GM18909 (cell line): ENCODE measurements around the gene TRDN.

ENCODE experiments used
- ATAC-seq: cut with Tn5 transposase; IDR thresholded peaks from one replicate; pipeline ENCODE4 v1.9.1; 2021; ENCODE audit warnings: mild to moderate bottlenecking; ENCODE audit not compliant: unreplicated experiment, poor library complexity

Gene TRDN

GRCh38 chr6:123211777-123212545 lies 424.8 kb downstream of the TRDN start:
- ATAC-seq: no peak

GRCh38 chr6:123210645-123211044 lies 426.1 kb downstream of the TRDN start:
- no peak for ATAC-seq

GRCh38 chr6:123207967-123208510 lies 428.7 kb downstream of the TRDN start:
- ATAC-seq: no peak

- no peak for ATAC-seq
These were observed 432.8 kb downstream of the TRDN start for GRCh38 chr6:123203928-123204327.

DNA sequence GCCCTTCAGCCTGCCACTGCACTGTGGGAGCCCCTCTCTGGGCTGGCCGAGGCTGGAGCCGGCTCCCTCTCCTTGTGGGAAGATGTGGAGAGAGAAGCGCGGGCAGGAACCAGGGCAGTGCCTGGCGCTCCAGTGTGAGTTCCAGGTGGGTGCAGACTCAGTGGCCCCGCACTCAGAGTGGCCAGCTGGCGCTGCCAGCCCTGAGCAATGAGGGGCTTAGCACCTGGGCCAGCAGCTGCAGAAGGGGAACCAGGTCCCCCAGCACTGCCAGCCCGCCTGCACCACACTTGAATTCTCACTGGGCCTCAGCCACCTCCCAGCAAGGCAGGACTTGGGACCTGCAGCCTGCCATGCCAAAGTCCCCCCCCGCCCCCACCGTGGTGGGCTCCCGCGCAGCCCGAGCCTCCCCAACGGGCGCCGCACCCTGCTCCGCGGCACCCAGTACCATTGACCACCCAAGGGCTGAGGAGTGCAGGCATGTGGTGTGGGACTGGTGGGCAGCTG lies 434.8 kb downstream of the TRDN start:
- ATAC-seq: no peak

DNA sequence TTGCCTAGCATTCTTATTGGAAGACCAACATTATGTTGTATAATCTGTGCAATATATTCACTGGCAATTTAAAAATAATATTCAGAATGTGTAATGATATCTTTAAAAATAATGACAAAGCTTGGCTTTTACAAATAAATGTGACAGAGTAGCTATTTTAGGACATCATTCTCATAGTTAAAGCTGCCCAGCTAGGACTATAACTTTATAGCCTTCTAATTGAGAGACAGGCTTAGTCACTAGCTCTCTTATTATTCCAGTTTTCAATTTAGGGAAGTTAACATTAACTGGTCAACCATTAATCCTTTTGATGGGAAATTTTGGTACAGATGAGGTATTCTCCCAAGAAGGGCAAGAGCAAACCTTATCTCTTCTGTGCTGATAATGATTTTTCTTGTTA lies 443.5 kb downstream of the TRDN start:
- no peak for ATAC-seq

GRCh38 chr6:123189816-123190215 lies 446.9 kb downstream of the TRDN start:
- ATAC-seq: no peak

DNA sequence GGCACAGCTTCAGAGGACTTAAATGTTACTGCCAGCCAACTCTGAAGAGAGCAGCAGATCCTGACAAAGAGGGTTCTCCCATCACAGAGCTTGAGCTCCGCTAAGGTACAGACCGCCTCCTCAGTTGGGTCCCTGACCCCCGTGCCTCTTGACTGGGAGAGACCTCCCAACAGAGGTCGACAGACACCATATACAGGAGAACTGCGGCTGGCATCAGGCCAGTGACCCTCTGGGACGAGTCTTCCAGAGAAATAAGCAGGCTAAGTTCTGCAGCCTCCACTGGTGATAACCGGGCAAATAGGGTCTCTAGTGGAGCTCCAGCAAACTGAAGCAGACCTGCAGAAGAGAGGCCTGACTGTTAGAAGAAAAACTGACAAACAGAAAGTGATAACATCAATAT lies 453.8 kb downstream of the TRDN start:
- no peak for ATAC-seq

- ATAC-seq: no peak
These were observed 460.0 kb downstream of the TRDN start for GRCh38 chr6:123176706-123177105.

DNA sequence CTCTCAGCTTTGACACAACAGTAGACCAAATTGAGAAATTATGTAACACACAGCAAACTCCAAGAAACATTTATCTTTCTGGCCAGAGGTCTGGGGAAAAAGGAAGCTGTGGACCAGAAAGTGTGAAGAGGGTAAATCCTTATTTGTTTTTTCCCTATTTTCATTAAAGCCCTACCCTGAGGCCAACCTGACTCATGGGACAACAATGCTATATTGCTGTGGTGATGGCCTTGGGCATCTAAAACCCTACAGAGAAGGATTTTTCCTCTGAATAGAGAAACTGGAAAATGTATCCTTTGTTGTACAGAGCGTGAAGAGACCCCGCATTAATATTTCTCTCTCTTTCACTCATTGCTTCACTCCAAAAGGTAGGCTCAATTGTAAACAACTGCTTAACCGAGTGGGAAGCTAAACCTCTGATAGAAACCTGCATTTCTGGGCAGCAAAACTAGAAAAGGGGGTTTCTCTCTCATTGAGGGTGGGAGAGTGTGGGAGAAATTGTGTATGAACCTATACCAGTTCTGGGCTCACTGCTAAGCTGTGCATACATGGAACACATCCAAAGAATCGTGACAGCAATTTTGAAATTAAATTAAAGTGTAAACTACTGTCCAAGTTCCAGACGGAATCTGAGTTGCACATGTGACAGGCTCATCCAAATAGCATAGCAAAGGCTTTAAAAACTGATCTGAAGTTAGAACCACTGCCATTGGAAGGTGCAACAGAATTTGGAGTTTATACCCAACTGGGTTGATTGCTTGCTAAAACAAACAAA lies 465.2 kb downstream of the TRDN start:
- no peak for ATAC-seq

- ATAC-seq: no peak
These were observed 467.0 kb downstream of the TRDN start for GRCh38 chr6:123169774-123170095.

DNA sequence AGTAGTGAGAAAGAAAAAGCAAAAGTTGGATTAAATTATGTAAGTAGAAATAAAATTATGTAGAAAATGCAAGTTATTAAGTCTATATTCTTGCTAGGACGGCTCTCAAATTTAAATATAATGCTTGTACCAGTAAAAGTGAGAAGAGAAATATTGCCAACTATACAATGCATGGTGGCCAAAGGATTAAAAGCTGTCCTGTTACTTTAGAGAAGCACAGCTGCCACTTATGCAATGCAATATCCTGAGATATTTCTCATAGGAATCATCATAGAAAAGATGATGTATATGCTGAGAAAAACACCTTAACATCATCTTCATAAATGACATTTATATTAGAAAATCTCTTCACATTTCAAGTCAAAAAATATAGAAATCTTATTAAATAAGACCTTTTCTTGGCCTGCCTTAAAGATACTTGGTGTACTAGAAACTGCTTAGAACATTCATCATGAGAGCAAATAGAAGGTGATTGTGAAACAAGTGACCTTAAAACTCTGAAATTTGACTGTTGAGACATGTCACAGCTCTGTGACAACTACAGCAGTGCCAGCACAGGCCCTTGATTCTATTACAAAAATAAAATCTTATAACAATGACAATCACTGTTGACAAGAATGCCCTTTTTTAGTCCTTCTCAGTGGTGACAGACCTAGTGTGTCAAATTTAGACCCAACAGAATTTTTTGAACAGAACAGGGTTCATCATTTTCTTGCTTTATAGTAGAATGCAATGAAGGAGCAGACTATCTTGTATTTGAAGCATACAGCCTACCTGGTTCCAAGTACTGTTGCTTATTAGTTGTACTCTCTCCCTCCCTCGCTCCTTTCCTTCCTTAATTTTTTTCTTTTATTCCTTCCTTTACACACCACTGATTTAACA lies 467.6 kb downstream of the TRDN start:
- no peak for ATAC-seq

DNA sequence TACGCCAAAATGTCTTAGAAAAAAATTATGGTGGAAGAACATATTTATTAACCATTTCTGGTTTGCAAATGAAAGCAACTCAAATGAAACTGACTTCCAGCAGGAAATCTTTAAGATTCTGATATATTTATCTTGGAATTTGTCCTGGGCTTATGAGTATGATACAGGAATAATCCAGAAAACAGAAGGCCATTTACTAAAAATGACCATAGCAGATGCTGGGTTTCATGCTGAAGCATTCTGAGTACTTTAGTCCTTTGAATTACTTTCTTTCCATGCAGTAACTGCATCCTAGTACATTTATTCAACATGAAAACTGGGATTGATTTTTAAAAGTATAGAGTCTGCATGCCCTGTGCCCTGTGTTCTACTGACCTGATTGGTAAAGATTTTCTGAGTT lies 468.3 kb downstream of the TRDN start:
- ATAC-seq: no peak
